Adrenal gland (tissue), 12 donors: ENCODE measurements around the gene AOPEP. TPM values are rescaled to one million over a fixed set of nuclear protein-coding genes. Genes with fewer than 3 reads are reported as not detected.

Experiments
- DNase-seq, 7 donors: peaks; one replicate each; pipeline ENCODE4 v3.0.0-alpha.2; 2019 to 2020
- H3K27ac ChIP-seq, 5 donors: fragments of 200-600 bp; sonication (generic) in 4 of 5; 1 replicate in 3 of 5; 2 replicates in 2 of 5; pipeline versions ENCODE4 v1.5.1 to v1.8.0; 2016 to 2020; ENCODE audit warnings: mild to moderate bottlenecking in 1 of 5
- H3K27me3 ChIP-seq: fragments of 200-600 bp; 2 replicates; pipeline ENCODE4 v1.8.0; 2021
- H3K36me3 ChIP-seq, 2 donors: fragments of 200-600 bp; replicated peaks in 1 of 2; 1 replicate in 1 of 2; 2 replicates in 1 of 2; pipeline versions ENCODE4 v1.5.1 to v1.8.0; 2018 to 2022
- H3K4me1 ChIP-seq, 2 donors: fragments of 200-600 bp; replicated peaks in 1 of 2; 1 replicate in 1 of 2; 2 replicates in 1 of 2; pipeline versions ENCODE4 v1.5.1 to v1.8.0; 2018 to 2021
- H3K4me3 ChIP-seq, 4 donors: fragments of 200-600 bp; sonication (generic) in 3 of 4; one replicate each; pipeline ENCODE4 v1.5.1; 2016 to 2018
- H3K9me3 ChIP-seq, 3 donors: fragments of 200-600 bp; sonication (generic) in 1 of 3; replicated peaks in 1 of 3; 1 replicate in 2 of 3; 2 replicates in 1 of 3; pipeline versions ENCODE4 v1.5.1 to v1.8.0; 2016 to 2021
- CTCF ChIP-seq, 6 experiments: fragments of 450-650 bp in 4 of 6; fragments of 200-600 bp in 2 of 6; sonication (generic) in 1 of 6; IDR thresholded peaks; 1 replicate in 5 of 6; 2 replicates in 1 of 6; pipeline versions ENCODE4 v1.5.1 to v1.8.0; 2016 to 2021; ENCODE audit warnings: antibody characterized with exemption in 6 of 6, mild to moderate bottlenecking in 2 of 6, moderate library complexity in 1 of 6
- POLR2A ChIP-seq, 2 donors: fragments of 450-650 bp; IDR thresholded peaks; one replicate each; pipeline ENCODE4 v1.6.1; 2017; ENCODE audit warnings: antibody characterized with exemption in 2 of 2, mild to moderate bottlenecking in 2 of 2, moderate library complexity in 1 of 2
- WGBS, 4 donors: extraction: QIAGEN DNeasy Blood & Tissue Kit in 2 of 4; methylation state at CpG; one replicate each; pipeline versions ENCODE4 v1.1.5 to v1.1.7; 2013 to 2017; 5-methylcytosine and 5-hydroxymethylcytosine counted together
- intact Hi-C, 2 donors: fragments of 100-400 bp; cut with DNase I; formaldehyde crosslinking; loops; one replicate each; pipeline versions ENCODE4 v1.14.1 to v1.15.0; 2022 to 2023
- polyA plus RNA-seq, 3 donors: library from polyadenylated mRNA; stranded (reverse); fragments of 200-250 nt in 2 of 3; fragments of 350-450 nt in 1 of 3; fragmentation: Illumina TruSeq in 1 of 3; extraction: RNeasy Lipid Tissue Mini Kit (QIAGEN cat#74804) in 1 of 3; gene quantifications; one replicate each; pipeline ENCODE4 v1.2.3, GENCODE V29; 2013 to 2014
- total RNA-seq, 9 donors: library from RNA; depleted of rRNA in 4 of 9; stranded (reverse); fragments of >200 nt in 4 of 9; fragments of 120-200 nt in 1 of 9; fragmentation: NEBNext Ultra II Directional in 1 of 9; extraction: Animal tissue kit (Norgen Biotek cat#: 25700) in 1 of 9; gene quantifications; one replicate each; pipeline versions ENCODE4 v1.1.0 to v1.2.4, GENCODE V29; 2013 to 2023
- donor health status: healthy with polysubstance abuse.
- donor health status: Bipolar disorder and iron deficiency.
- donor health status: DM: yes; HTN: yes; CAD: no.
- donor health status: DM: no; HTN: no; CAD: no.
- donor health status: DM: no; HTN: no; CAD: no.
- donor health status: DM: yes; HTN: yes; CAD: no.

AOPEP gene
- total and polyA plus RNA-seq, 12 donors = 31.0 to 99.6 (median 71.0) TPM

- Histone ChIP-seq H3K4me1 (peaks cover 4 to 12% of the 10 kb centered on the region in 2 donors), H3K36me3 (no peaks in the 10 kb centered on the region), H3K4me3 (no peak overlapping the region), H3K9me3 (no peaks in the 10 kb centered on the region), H3K27me3 (no peaks in the 10 kb centered on the region), H3K27ac (no peak overlapping the region)
- WGBS, 4 donors = 88 to 93% (median 91%) methylated on average over 8 of the region's 8 CpGs
- DNase-seq = no peak
- intact Hi-C loops = loop anchor here (5.0 kb wide), 3 partner anchors 342 to 447 kb away; no protein-coding TSS in a partner anchor
- no peak for TF ChIP-seq CTCF (IDR thresholded peaks at IDR 0.05)
- no peak for TF ChIP-seq POLR2A (IDR thresholded peaks at IDR 0.05)
These were observed 403.2 kb downstream of the AOPEP start for GRCh38 chr9:95129476-95130291.

- no peak for DNase-seq
- 81 to 85% (median 84%) methylated on average over 5 of the region's 5 CpGs for WGBS, 4 donors
- Histone ChIP-seq H3K4me3 (no peak overlapping the region), H3K4me1 (peaks cover 4 to 12% of the 10 kb centered on the region in 2 donors), H3K27me3 (no peaks in the 10 kb centered on the region), H3K9me3 (no peaks in the 10 kb centered on the region), H3K36me3 (no peaks in the 10 kb centered on the region), H3K27ac (no peak overlapping the region)
- TF ChIP-seq CTCF (IDR thresholded peaks at IDR 0.05) (no peak), POLR2A (IDR thresholded peaks at IDR 0.05) (no peak)
- intact Hi-C loops = loop anchor here in 1 of 2 donors (5.0 kb wide), 1 partner anchor 443 kb away; no protein-coding TSS in a partner anchor
These were observed 404.0 kb downstream of the AOPEP start for GRCh38 chr9:95130484-95130883.

GRCh38 chr9:95131023-95131943, 404.8 kb downstream of the AOPEP start:
- 27 to 36% (median 31%) methylated on average over 7 of the region's 7 CpGs for WGBS, 4 donors
- Histone ChIP-seq H3K4me1 (peaks cover 4 to 12% of the 10 kb centered on the region in 2 donors), H3K9me3 (no peaks in the 10 kb centered on the region), H3K36me3 (no peaks in the 10 kb centered on the region), H3K27ac (peak overlapping the region in 1 of 5 donors; percentile 2), H3K4me3 (no peak overlapping the region), H3K27me3 (no peaks in the 10 kb centered on the region)
- peak; percentile 63 to 89 (median 73) for DNase-seq
- TF ChIP-seq POLR2A (IDR thresholded peaks at IDR 0.05) (no peak), CTCF (IDR thresholded peaks at IDR 0.05) (peak; percentile 68 to 85 (median 82))
- intact Hi-C loops = loop anchor here in 1 of 2 donors (5.0 kb wide), 1 partner anchor 444 kb away; no protein-coding TSS in a partner anchor
